GM19099 (cell line): Measurements from ENCODE around the gene PDLIM5.

Experiments
- POLR2A ChIP-seq: IDR thresholded peaks from 3 replicates; pipeline ENCODE4 v1.6.1; 2011; ENCODE audit warnings: low read depth; ENCODE audit not compliant: insufficient read length; ENCODE audit errors: extremely low read depth

Gene PDLIM5

DNA sequence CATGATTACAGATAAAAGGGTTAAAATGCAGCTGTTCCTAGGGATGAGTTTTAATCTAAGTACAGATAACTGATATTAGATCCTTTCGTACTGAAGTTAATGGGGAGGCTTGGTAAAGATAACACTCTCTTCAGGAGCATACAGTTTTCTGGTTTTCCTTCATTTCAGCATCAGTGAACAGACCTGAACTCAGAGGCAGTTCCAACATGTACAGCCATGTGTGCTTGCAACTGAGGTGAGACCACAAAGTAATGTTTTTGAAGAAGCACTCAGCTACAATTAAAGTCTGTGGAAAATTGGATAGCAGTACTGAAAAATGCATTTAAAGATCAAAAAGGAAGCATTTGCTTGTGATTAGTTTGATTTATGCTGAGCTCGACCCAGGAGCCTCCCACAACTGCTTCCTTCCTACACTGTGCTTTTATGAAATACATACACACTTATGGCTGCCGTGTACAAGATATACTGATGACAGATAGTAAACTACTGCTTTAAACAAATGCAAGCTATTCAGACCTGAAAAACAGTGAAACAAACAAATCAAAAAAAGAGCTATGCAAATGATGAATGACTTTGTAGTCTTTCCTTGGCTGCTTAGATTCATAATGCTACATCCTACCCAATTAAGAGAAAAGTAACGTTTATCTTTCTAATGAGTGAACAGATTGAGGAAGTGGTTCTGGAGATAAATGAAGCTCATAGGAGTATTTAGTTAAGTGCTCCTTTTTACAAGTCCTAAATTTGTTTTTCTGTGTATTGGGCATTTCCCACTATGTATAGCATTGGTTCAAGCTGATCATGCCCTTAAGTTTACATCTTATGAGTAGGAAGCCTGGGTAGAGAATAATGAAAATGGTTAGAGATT, 68.4 kb downstream of the PDLIM5 start:
- TF ChIP-seq POLR2A, result no peak

DNA sequence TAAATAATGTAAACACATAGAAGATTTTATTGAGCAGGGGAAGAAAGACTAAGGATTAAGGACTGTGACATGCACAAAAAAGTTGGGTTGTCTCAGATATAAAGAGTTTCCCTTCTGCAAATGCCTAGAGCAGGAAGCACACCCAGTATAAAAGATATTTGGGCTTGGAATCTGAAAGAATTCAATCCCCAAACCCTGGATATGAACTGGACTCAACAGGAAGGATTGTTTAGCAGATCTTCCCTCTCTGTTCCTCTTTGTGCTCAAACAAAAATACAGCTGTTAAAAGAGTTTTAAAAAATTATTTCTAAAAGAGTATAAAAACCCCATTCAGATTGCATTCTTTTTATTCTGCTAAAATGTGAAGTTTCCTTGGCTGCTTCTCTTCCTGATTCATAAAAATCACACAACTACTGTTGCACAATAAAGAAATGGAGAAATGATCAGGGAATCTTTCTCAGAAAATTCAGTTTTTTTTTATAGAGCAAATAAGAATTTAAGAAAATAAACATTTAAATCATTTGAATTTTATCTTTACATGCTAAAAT, 71.4 kb downstream of the PDLIM5 start:
- no peak for TF ChIP-seq POLR2A

DNA sequence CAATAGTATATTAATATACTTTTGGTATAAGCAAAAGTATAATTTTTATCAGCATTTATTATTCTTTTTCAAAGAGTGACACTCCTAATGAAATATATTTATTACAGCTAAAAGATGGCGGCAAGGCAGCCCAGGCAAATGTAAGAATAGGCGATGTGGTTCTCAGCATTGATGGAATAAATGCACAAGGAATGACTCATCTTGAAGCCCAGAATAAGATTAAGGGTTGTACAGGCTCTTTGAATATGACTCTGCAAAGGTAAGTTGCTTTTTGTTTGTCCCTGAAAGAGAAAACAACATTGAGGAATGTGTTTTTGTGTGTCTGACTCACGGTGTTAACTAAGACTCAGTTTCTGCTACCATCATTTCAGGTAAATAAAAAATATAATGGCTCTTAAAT, 71.9 kb downstream of the PDLIM5 start:
- no peak for TF ChIP-seq POLR2A

- TF ChIP-seq POLR2A, result no peak
Measured at GRCh38 chr4:94525993-94526728, 74.4 kb downstream of the PDLIM5 start.

DNA sequence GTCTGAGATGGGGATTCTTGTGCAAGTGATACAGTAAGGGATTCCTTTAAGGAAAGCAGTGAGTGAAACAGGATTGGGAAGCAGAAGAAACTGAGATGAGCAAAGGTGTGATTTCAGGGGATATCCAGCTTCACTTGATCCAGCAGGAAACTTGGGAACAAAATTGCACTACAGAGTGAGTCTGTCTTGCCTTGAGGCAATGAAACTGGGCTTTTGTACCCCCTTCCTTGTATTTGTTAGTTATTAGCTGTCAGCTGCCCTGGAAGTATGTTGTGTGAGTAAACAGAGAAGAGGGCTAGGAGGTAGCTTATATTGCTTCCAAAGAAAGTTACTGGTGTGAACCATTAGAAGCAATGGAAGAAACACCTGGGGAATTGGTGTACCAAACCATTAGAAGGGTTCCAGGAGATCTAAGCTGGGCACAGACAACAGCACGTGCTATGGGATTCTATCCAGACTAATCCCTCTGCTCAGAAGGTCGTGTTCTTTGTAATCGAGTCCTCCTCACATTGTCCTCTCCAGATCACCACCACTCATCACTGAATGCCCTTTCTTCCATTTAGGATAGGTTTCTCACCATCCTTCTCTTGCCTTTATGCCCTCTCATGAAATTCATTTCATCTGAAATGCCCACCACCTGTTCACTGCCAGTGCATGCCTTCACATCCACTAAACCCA, 76.0 kb downstream of the PDLIM5 start:
- TF ChIP-seq POLR2A, result no peak

DNA sequence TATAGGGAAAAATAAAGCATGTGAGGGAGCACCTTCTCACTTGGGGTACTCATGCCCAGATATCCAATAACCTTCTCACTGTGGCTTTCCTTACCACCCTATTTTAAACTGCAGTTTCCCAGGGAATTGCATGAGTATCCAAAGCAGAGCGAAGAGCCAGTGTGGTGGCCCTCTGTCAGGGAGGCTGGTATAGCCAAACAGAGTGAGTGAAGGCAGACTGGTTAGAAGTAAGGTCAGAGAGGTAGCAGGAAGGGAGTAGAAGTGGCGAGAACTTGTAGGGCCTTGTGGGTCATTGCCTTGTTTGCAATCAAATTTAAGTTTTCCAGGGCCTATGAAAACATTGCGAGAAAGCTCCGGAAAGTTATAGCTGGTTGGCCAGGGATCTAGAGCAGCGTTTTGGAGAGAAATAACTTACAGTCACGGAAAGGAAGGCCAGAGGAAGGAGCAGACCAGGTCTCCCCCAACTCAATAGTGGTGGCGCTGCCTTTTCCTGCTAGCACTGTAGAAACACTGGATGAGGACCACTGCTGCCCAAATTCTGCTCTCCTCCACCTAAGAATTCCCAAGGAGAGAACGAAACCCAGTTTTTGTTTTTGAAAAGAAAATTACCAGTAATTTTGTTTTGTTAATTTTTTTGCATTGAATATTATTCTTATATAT, 77.2 kb downstream of the PDLIM5 start:
- no peak for TF ChIP-seq POLR2A

DNA sequence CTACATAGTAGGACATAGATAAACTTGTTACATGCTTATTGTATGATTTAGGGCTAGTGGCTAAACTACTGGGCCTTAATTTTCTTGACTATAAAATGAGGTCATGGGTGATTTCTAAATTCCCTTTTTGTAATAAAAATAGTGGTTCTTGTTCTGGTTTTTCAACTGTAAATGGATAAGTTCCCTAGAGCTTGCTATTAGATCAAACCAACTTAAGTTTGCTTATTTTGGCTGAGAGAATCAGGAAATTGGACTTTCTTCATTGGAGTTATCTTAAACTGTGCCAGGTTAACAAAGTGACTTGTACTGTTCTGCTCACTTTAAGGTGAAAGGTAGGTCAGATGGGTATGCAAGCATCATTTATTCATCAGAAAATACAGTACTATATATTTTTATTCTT, 78.3 kb downstream of the PDLIM5 start:
- TF ChIP-seq POLR2A, result no peak

- no peak for TF ChIP-seq POLR2A
Measured at GRCh38 chr4:94531991-94532789, 80.4 kb downstream of the PDLIM5 start.

DNA sequence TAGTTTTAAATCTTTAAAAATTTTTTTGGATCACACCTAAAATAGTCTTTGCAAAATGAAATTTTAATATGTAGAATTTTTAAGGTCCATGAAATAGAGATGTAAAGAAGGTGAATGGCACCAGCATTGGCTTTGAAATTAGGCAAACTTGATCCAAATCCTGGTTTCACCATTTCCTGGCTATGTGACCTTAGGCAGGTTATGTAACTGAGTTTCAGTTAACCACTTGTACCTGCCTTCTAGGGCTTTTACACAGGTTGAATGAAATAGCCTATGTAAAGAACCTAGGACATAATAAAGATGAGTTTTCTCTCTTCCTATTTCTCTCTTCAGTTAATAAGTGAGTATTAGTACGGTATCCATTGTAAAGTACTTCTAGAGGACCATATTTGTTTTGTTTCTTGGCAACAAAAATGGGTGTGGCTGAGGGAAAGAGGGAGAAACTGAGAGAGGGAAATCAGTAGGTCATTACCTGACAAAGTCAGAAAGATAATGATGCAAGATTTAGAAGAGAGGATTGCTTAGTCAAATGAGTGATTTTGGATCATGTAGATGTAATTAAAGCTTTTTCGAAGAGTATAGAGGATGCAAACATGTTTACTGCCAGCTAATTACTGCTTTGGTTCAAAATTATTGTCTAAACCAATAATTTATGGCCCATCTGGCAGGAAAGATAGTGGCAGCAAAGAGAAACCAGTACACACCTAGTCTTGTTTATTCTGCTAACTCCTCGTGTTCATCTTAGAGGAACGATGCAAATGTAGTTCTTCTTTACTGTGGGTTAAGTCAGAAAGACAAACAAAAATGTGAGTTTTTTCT, 81.9 kb downstream of the PDLIM5 start:
- no peak for TF ChIP-seq POLR2A

DNA sequence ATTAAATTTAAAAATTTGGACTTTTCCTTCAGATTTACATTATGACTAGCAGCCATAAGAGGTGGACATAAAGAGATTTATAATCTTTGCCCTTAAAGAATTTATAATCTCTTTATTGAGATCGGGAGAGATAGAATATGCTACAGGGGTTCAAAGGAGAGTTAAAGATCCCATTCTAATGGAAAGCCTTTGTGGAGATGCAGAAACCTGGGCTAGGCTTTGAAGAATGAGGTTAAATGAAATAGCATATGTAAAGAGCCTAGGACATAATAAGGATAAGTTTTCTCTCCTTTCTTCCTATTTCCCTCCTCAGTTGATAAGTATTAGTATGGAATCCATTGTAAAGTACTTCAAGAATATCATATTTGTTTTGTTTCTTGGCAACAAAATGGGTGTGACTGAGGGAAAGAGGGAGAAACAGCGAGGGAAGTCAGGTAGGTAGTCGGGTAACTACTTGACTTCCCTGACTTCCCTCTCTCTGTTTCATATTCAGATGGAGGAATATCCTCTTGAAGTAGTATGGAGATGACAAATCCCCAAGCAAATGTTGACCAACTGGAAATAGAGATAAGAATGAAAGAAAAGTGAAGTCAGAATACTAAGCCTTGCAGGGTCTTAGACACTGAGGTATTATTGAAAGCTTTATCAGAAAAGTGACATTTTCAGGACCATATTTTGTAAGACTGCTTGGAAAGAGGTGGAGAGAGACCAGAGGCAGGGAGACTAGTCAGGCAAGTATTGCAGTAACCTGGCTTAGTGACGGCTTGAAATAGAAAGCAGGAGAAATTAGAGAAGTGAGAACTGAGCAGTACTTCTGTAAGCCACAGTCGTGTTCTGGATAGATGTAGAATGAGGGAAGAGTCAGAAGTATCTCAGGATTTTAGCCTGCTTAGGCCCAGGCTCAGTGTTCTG, 82.9 kb downstream of the PDLIM5 start:
- no peak for TF ChIP-seq POLR2A

- TF ChIP-seq POLR2A, result no peak
Measured at GRCh38 chr4:94536049-94536448, 84.3 kb downstream of the PDLIM5 start.
